A673 (cell line): Measurements from ENCODE around the gene PIGU. TPM values are rescaled to one million over a fixed set of nuclear protein-coding genes. Genes with fewer than 3 reads are reported as not detected.

ENCODE experiments used
- BruUV-seq: library from RNA; stranded (reverse); fragments of 400-500 nt; replicated peaks from 2 replicates; lab custom pipeline; 2021; lab: Mats Ljungman, UMichigan
- CTCF ChIA-PET: fragments of 300-600 bp; sonication (Branson Sonifier 250); formaldehyde crosslinking; loops from one replicate; lab custom pipeline; 2022; ENCODE audit warnings: antibody characterized with exemption; lab: Charles Lee
- POLR2A ChIA-PET: fragments of 300-600 bp; sonication (Branson Sonifier 250); formaldehyde crosslinking; loops from one replicate; lab custom pipeline; 2022; ENCODE audit warnings: antibody characterized with exemption; ENCODE audit not compliant: low non-redundant PET; lab: Charles Lee
- DNase-seq: peaks from one replicate; pipeline ENCODE4 v3.0.0-alpha.2; 2015; ENCODE audit warnings: low spot score
- H3K27ac ChIP-seq: fragments of 200-600 bp; sonication (generic); 2 replicates; pipeline ENCODE4 v1.5.1; 2016; ENCODE audit warnings: mixed run types, low read depth, mild to moderate bottlenecking, mixed read lengths, antibody characterized with exemption, low read length; ENCODE audit not compliant: poor library complexity, severe bottlenecking
- H3K27me3 ChIP-seq: fragments of 200-600 bp; sonication (generic); replicated peaks from 2 replicates; pipeline ENCODE4 v1.6.1; 2017; ENCODE audit warnings: mixed run types, low read depth, mild to moderate bottlenecking, mixed read lengths, antibody characterized with exemption, low read length; ENCODE audit not compliant: insufficient read depth, poor library complexity
- H3K36me3 ChIP-seq: fragments of 200-600 bp; sonication (generic); 2 replicates; pipeline ENCODE4 v1.6.1; 2016; ENCODE audit warnings: mixed run types, mild to moderate bottlenecking, mixed read lengths, antibody characterized with exemption, low read length; ENCODE audit not compliant: insufficient read depth, poor library complexity, severe bottlenecking
- H3K4me1 ChIP-seq: fragments of 200-600 bp; sonication (generic); 2 replicates; pipeline ENCODE4 v1.6.1; 2017; ENCODE audit warnings: mixed run types, mild to moderate bottlenecking, mixed read lengths, antibody characterized with exemption, low read length; ENCODE audit not compliant: insufficient read depth, poor library complexity, severe bottlenecking
- H3K4me3 ChIP-seq: fragments of 200-600 bp; sonication (generic); 2 replicates; pipeline ENCODE4 v1.5.1; 2016; ENCODE audit warnings: low read depth, mixed run types, mild to moderate bottlenecking, mixed read lengths, low read length; ENCODE audit not compliant: poor library complexity, severe bottlenecking
- H3K9me3 ChIP-seq: fragments of 200-600 bp; sonication (generic); 2 replicates; pipeline ENCODE4 v1.6.1; 2016; ENCODE audit warnings: mixed run types, low read depth, mild to moderate bottlenecking, mixed read lengths, antibody characterized with exemption, low read length; ENCODE audit not compliant: poor library complexity, severe bottlenecking
- CTCF ChIP-seq: fragments of 300-800, 200-600 bp; sonication (generic); conservative IDR thresholded peaks from 2 replicates; pipeline ENCODE4 v1.5.1; 2017; ENCODE audit warnings: low read depth, mild to moderate bottlenecking, antibody characterized with exemption, low read length, moderate library complexity, mixed read lengths
- EZH2 ChIP-seq: fragments of 200-600 bp; sonication (generic); IDR thresholded peaks from 2 replicates; pipeline ENCODE4 v1.6.1; 2017; ENCODE audit warnings: borderline replicate concordance, low read depth, mild to moderate bottlenecking, mixed read lengths, antibody characterized with exemption, low read length; ENCODE audit not compliant: poor library complexity, severe bottlenecking
- intact Hi-C: fragments of 100-400 bp; cut with micrococcal nuclease; formaldehyde crosslinking; loops from one replicate; pipeline ENCODE4 v1.10.0; 2022; ENCODE audit not compliant: unreplicated experiment
- total RNA-seq: library from RNA; stranded (reverse); gene quantifications from 2 replicates; pipeline ENCODE4 v1.2.3, GENCODE V29; 2021

PIGU gene
- total RNA-seq, 1 experiment from 2014 or later = 31.4 TPM

GRCh38 chr20:34531608-34532265, 145.2 kb downstream of the PIGU start:
- H3K4me1 ChIP-seq = no peaks in the 10 kb centered on the region
- DNase-seq = no peak
- H3K36me3 ChIP-seq = peaks cover 64% of the 10 kb centered on the region
- no peaks in the 10 kb centered on the region for H3K27me3 ChIP-seq
- intact Hi-C loops = no loop called here
- TF ChIP-seq EZH2 (no peak), CTCF (no peak)
- POLR2A ChIA-PET = no interaction called here
- H3K4me3 ChIP-seq = no peak overlapping the region
- no peak overlapping the region for H3K27ac ChIP-seq
- no peaks in the 10 kb centered on the region for H3K9me3 ChIP-seq
- no TSS peak for BruUV-seq
- CTCF ChIA-PET = no interaction called here

- POLR2A ChIA-PET = interaction anchor here (0.6 kb wide), 1 partner anchor 26 kb away, joined by 3 read pairs; no protein-coding TSS in a partner anchor
- intact Hi-C loops = no loop called here
Measured at GRCh38 chr20:34530342-34530741, 146.6 kb downstream of the PIGU start.

GRCh38 chr20:34529742-34530141, 147.2 kb downstream of the PIGU start:
- POLR2A ChIA-PET = interaction anchor here (0.6 kb wide), 1 partner anchor 27 kb away, joined by 3 read pairs; no protein-coding TSS in a partner anchor
- CTCF ChIA-PET = interaction anchor here (0.6 to 0.7 kb wide), 3 partner anchors 62 to 567 kb away, joined by 3 to 6 read pairs (median 4); no protein-coding TSS in a partner anchor
- BruUV-seq = no TSS peak

More at GRCh38 chr20:34530342-34530741, 146.6 kb downstream of the PIGU start:
- TF ChIP-seq EZH2 = no peak
- no peak for TF ChIP-seq CTCF
- CTCF ChIA-PET = no interaction called here
- no peaks in the 10 kb centered on the region for H3K4me1 ChIP-seq
- no TSS peak for BruUV-seq
- DNase-seq = no peak
- no peak overlapping the region for H3K27ac ChIP-seq
- no peaks in the 10 kb centered on the region for H3K9me3 ChIP-seq
- no peaks in the 10 kb centered on the region for H3K27me3 ChIP-seq
- no peak overlapping the region for H3K4me3 ChIP-seq
- peaks cover 56% of the 10 kb centered on the region for H3K36me3 ChIP-seq

More at GRCh38 chr20:34529742-34530141, 147.2 kb downstream of the PIGU start:
- intact Hi-C loops = no loop called here
- Histone ChIP-seq H3K27me3 (no peaks in the 10 kb centered on the region), H3K36me3 (peaks cover 52% of the 10 kb centered on the region), H3K27ac (no peak overlapping the region), H3K4me3 (no peak overlapping the region), H3K4me1 (no peaks in the 10 kb centered on the region), H3K9me3 (no peaks in the 10 kb centered on the region)
- no peak for DNase-seq
- TF ChIP-seq CTCF (no peak), EZH2 (no peak)
